ENCODE results near the gene LRRC27.

Gene LRRC27

DNA sequence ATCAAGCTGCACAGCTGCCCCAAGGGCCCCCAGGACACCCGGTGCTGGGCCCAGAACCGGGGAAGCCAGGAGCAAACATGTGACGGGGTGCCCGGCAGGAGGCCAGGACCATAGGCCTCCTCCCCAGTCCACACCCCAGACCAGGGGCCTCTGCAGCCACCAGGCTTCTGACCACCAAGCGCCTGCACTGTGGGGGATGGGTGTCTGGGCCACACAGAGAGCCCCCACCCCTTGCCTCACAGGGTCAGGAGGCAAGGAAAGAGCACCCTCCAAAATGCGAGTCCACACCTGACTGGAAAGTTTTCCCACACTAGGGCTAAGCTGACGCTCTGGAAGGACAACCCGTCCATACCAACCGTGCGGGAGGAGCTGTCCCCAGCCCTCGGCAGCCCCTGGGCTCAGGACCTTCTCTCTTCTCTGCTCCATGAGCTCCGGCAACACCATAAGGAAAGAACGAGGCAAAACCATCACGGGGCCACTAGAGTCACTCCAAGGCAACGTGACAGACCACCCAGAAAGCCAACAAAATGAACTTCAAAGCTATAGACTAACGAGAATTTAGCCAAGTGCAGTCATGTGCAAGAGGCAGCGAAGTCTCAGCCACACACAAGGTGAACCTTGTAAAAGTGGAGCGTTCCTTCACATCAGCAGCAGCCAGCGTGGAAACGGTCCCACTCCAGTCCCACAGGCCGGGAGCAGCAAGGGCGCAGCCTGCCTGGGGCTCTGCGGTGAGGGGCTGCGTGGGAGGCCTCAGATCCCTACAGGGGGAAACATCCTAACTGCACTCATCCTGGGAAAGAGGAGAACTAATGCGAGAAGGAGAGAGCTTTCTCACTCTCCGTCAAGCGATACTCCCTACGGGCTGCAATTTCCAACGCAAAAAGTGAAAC, 29.3 kb upstream of the LRRC27 start:
- no peak for TF ChIP-seq CTCF (IDR thresholded peaks at IDR 0.05; ENCODE audit: insufficient read depth, low read depth, low read length, missing control alignments)
- DNase-seq (ENCODE audit: low read depth), result no peak
- no peak overlapping the region for H3K4me3 ChIP-seq (ENCODE audit: low read length)

GRCh38 chr10:132303361-132304115, 28.5 kb upstream of the LRRC27 start:
- H3K4me3 ChIP-seq (ENCODE audit: low read length), result no peak overlapping the region
- no peak for TF ChIP-seq CTCF (IDR thresholded peaks at IDR 0.05; ENCODE audit: insufficient read depth, low read depth, low read length, missing control alignments)
- DNase-seq (ENCODE audit: low read depth), result no peak

DNA sequence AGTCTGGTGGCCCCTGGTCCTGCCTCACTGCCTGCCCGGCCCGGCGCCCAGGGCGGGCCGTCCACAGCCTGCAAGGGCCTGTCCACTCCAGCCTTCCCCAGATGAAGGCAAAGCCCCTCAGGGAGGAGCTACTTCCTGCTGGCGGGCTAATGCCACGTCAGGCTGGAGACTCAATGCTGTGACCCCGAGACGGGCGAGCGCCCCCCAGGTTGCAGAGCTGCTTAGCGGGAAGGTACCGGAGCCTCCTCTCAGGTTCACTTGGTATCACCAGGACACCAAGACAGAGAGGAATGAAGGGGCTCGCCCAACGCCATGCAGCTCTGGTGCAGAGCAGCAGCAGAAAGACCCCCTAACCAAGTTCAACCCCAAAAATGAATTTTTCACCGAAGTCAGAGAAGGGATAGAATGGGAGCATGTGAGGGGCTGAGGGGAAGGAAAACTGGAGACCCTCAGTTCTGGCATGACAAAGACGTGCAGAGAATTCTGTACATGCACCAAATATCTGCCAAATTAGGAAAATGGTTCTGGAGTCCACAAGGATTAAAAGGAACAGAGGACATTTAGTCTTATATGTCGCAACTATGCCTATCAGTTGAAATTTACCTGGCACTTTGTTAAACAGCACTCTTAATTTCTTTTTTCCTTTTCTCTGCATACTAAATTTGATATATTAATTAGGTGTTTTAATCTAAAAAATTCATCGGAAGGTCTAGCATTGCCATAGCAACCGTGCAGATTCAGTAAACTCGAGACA, 27.1 kb upstream of the LRRC27 start:
- DNase-seq (ENCODE audit: low read depth), result no peak
- TF ChIP-seq CTCF (IDR thresholded peaks at IDR 0.05; ENCODE audit: insufficient read depth, low read depth, low read length, missing control alignments), result no peak
- H3K4me3 ChIP-seq (ENCODE audit: low read length), result no peak overlapping the region

DNA sequence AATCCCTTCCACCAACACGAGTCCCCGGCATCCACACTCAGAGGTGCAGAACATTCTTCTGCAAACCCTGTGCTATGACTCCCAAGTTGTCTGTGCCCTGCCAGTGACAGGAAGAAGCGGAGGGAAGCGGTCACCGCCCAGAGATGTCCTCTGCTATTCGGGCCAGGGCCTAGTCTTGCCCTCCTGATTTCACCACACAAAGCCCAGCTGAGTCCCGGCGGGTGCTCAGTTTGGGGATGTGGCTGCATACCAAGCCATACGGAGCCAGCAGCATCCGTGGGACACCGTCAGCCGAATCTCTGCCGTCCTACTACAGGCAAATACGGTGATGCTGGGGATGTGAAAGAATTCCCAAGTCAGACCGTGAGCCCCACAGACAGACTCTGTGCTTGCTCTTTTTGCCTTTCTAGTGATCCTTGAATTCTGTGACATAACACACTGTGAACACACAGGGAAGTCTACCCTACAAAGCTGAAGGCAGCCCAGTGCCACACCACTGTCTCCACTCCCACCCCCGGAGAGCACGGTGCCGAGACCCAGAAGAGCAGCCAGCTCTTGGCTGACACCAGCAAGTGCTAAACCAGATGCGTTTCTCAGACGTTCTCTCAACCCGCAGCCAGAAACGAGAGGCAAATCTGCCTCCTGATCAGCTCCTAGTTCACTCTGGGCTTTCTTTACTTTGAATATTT, 26.2 kb upstream of the LRRC27 start:
- no peak for TF ChIP-seq CTCF (IDR thresholded peaks at IDR 0.05; ENCODE audit: insufficient read depth, low read depth, low read length, missing control alignments)
- no peak for DNase-seq (ENCODE audit: low read depth)
- no peak overlapping the region for H3K4me3 ChIP-seq (ENCODE audit: low read length)

DNA sequence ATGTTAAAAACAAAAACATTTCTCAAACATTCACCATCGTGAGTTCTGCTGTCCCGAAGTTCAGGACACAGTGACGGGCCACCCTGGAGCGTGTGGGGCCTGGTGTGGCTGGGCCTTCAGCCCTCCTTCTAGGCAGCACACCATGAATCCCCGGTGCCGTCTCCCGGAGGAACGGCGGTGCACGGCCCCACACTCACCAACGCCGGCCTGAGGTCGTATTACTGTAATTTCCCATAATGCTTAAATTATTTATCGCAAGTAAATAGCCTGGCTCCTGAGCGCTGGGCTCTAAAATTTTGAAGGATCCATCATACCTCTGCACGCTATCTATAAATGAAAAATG, 25.7 kb upstream of the LRRC27 start:
- no peak overlapping the region for H3K4me3 ChIP-seq (ENCODE audit: low read length)
- no peak for DNase-seq (ENCODE audit: low read depth)
- TF ChIP-seq CTCF (IDR thresholded peaks at IDR 0.05; ENCODE audit: insufficient read depth, low read depth, low read length, missing control alignments), result no peak
